Lower leg skin (tissue), 4 donors: ENCODE measurements around the gene CACNB4. TPM values are rescaled to one million over a fixed set of nuclear protein-coding genes. Genes with fewer than 3 reads are reported as not detected.

ENCODE experiments used
- DNase-seq, 2 donors: peaks; one replicate each; pipeline ENCODE4 v3.0.0-alpha.2; 2019; ENCODE audit warnings: low spot score in 2 of 2
- H3K4me3 ChIP-seq: fragments of 200-600 bp; sonication (generic); 2 replicates; pipeline ENCODE4 v1.5.1; 2017; ENCODE audit warnings: mild to moderate bottlenecking, low read depth; ENCODE audit not compliant: poor library complexity, severe bottlenecking
- POLR2A ChIP-seq, 2 donors: fragments of 450-650 bp; IDR thresholded peaks; one replicate each; pipeline ENCODE4 v1.6.1; 2016 to 2017; ENCODE audit warnings: antibody characterized with exemption in 2 of 2, mild to moderate bottlenecking in 1 of 2, moderate library complexity in 1 of 2
- WGBS, 2 donors: methylation state at CpG; one replicate each; pipeline ENCODE4 v1.1.5; 2018; 5-methylcytosine and 5-hydroxymethylcytosine counted together
- intact Hi-C: fragments of 100-400 bp; cut with DNase I; formaldehyde crosslinking; loops from one replicate; pipeline ENCODE4 v1.15.0; 2023; ENCODE audit warnings: low total_unique reads
- total RNA-seq, 4 donors: library from RNA; depleted of rRNA; stranded (reverse); fragments of >200 nt; gene quantifications; one replicate each; pipeline ENCODE4 v1.1.0, GENCODE V29; 2016
- TF ChIP-seq, protein P1 (sequence below), 3 donors: fragments of 450-650 bp; IDR thresholded peaks; one replicate each; pipeline ENCODE4 v1.5.1; 2016; ENCODE audit warnings: antibody characterized with exemption in 3 of 3, mild to moderate bottlenecking in 3 of 3, moderate library complexity in 2 of 3

The CACNB4 gene
- total RNA-seq, 4 donors from 2014 or later: 2.4 to 6.3 (median 3.5) TPM

- TF ChIP-seq, protein P1, sequence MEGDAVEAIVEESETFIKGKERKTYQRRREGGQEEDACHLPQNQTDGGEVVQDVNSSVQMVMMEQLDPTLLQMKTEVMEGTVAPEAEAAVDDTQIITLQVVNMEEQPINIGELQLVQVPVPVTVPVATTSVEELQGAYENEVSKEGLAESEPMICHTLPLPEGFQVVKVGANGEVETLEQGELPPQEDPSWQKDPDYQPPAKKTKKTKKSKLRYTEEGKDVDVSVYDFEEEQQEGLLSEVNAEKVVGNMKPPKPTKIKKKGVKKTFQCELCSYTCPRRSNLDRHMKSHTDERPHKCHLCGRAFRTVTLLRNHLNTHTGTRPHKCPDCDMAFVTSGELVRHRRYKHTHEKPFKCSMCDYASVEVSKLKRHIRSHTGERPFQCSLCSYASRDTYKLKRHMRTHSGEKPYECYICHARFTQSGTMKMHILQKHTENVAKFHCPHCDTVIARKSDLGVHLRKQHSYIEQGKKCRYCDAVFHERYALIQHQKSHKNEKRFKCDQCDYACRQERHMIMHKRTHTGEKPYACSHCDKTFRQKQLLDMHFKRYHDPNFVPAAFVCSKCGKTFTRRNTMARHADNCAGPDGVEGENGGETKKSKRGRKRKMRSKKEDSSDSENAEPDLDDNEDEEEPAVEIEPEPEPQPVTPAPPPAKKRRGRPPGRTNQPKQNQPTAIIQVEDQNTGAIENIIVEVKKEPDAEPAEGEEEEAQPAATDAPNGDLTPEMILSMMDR (IDR thresholded peaks at IDR 0.05): no peak
- TF ChIP-seq POLR2A (IDR thresholded peaks at IDR 0.05): no peak
- 85% methylated on average over 2 of the region's 2 CpGs for WGBS, 2 donors
- H3K4me3 ChIP-seq: no peak overlapping the region
- DNase-seq: no peak
- intact Hi-C loops: no loop called here
These were observed 192.7 kb downstream of the CACNB4 start for GRCh38 chr2:151905963-151906632.

GRCh38 chr2:151904807-151905206, 194.0 kb downstream of the CACNB4 start:
- no peak overlapping the region for H3K4me3 ChIP-seq
- no peak for DNase-seq
- intact Hi-C loops: no loop called here
- 73 to 83% methylated on average over 4 of the region's 4 CpGs for WGBS, 2 donors
- no peak for TF ChIP-seq POLR2A (IDR thresholded peaks at IDR 0.05)
- TF ChIP-seq, protein P1 (IDR thresholded peaks at IDR 0.05): no peak

DNA sequence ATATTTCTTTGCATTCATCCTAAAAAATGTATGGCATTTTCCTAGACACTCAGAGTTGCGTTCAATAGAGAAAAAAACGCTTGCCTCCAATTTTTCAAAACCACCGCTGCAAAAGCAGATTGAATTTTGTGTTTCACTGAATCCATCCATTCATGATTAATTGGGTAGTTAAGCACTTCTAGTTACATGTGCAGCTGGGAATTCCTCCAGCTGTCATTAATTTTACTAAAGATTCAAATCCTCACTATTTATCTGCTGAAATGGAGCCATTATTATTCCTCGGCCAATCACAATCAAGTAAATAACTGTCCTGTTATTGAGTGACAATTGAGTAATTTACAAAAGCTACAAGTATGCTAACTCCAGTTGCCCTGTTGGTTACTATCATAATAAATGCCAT, 194.8 kb downstream of the CACNB4 start:
- H3K4me3 ChIP-seq: no peak overlapping the region
- DNase-seq: no peak
- TF ChIP-seq POLR2A (IDR thresholded peaks at IDR 0.05): no peak
- TF ChIP-seq, protein P1 (IDR thresholded peaks at IDR 0.05): no peak
- 81% methylated on average over 4 of the region's 4 CpGs for WGBS, 2 donors
- intact Hi-C loops: no loop called here

- DNase-seq: no peak
- WGBS, 2 donors: 62 to 66% methylated on average over 3 of the region's 3 CpGs
- TF ChIP-seq POLR2A (IDR thresholded peaks at IDR 0.05): no peak
- TF ChIP-seq, protein P1 (IDR thresholded peaks at IDR 0.05): no peak
- intact Hi-C loops: no loop called here
- no peak overlapping the region for H3K4me3 ChIP-seq
These were observed 196.0 kb downstream of the CACNB4 start for GRCh38 chr2:151902829-151903228.

DNA sequence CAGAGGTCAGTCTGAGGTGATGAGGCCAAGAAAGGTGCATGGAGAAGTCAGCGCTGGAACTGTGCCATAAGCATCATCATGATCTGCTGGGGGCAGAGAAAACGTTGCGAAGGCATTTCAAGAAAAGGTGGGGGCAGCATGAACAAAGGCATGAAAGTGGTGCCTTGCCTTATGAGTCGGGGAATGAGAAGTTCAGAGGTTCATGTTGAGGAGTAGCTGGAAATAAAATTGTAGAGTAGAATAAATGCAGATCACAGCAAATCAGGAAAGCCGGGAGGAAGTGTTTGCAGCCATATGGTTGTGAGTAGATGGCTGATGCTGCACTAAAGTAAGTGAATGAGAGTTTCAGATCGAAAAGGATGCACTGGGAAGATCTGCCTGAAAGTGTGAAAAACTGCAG, 198.5 kb downstream of the CACNB4 start:
- H3K4me3 ChIP-seq: no peak overlapping the region
- intact Hi-C loops: no loop called here
- 74% methylated on average over 6 of the region's 6 CpGs for WGBS, 2 donors
- TF ChIP-seq, protein P1 (IDR thresholded peaks at IDR 0.05): no peak
- TF ChIP-seq POLR2A (IDR thresholded peaks at IDR 0.05): no peak
- DNase-seq: no peak

DNA sequence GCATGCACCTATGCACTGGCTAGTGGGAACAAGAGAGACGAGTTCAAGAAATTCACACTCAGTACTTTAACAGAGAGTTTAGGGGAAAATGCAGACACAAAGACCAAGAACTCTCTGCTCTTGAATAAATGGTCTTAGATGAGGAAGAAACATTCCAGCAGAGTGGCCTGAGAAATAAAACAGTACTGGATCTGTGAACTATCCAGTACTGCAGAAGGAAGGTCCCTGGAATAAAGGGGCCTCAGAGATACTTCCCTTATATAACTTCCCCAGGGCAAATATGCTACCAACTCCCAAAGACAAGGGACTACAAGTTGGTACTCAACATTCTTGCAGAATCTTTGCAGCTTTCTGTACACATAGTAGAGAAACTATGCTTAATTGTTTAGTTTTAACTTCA, 199.7 kb downstream of the CACNB4 start:
- no peak for DNase-seq
- intact Hi-C loops: no loop called here
- 87 to 96% methylated on average over 1 of the region's 1 CpG for WGBS, 2 donors
- no peak for TF ChIP-seq POLR2A (IDR thresholded peaks at IDR 0.05)
- TF ChIP-seq, protein P1 (IDR thresholded peaks at IDR 0.05): no peak
- no peak overlapping the region for H3K4me3 ChIP-seq
